Lower lobe of right lung (tissue), 2 donors: ENCODE data around the gene LAPTM5. TPM values are rescaled to one million over a fixed set of nuclear protein-coding genes. Genes with fewer than 3 reads are reported as not detected.
A peak's percentile ranks its signal among the peaks of the same experiment; 100 is the strongest.

ENCODE experiments used
- ATAC-seq, 2 donors: fragments of 200-7000 bp; cut with Tn5 transposase; one replicate each; pipeline ENCODE4 v1.9.1; 2020 to 2022; ENCODE audit warnings: mild to moderate bottlenecking in 2 of 2, moderate library complexity in 2 of 2
- DNase-seq: peaks from one replicate; pipeline ENCODE4 v3.0.0-alpha.2; 2020
- H3K27ac ChIP-seq: fragments of 200-600 bp; one replicate; pipeline ENCODE4 v1.8.0; 2022
- H3K27me3 ChIP-seq: fragments of 200-600 bp; one replicate; pipeline ENCODE4 v1.8.0; 2022; ENCODE audit warnings: low read depth
- H3K36me3 ChIP-seq: fragments of 200-600 bp; one replicate; pipeline ENCODE4 v1.8.0; 2022; ENCODE audit warnings: mild to moderate bottlenecking
- H3K4me1 ChIP-seq: fragments of 200-600 bp; one replicate; pipeline ENCODE4 v1.8.0; 2022
- H3K4me3 ChIP-seq: fragments of 200-600 bp; one replicate; pipeline ENCODE4 v1.8.0; 2022; ENCODE audit warnings: mild to moderate bottlenecking
- H3K9me3 ChIP-seq: fragments of 200-600 bp; one replicate; pipeline ENCODE4 v1.8.0; 2022
- CTCF ChIP-seq: fragments of 200-600 bp; IDR thresholded peaks from one replicate; pipeline ENCODE4 v1.8.0; 2022; ENCODE audit warnings: antibody characterized with exemption, mild to moderate bottlenecking
- intact Hi-C: fragments of 100-400 bp; cut with DNase I; formaldehyde crosslinking; loops from one replicate; pipeline ENCODE4 v1.11.0; 2022
- total RNA-seq: library from RNA; stranded (reverse); fragmentation: NEBNext Ultra II Directional; extraction: Animal tissue kit (Norgen Biotek cat#: 25700); gene quantifications from one replicate; pipeline ENCODE4 v1.2.1, GENCODE V29; 2021
- donor health status: DM: no; HTN: yes; CAD: no; lungs with severe emphysema.

Gene LAPTM5
- total RNA-seq, 1 donor from 2014 or later: 544 TPM

- no peak for DNase-seq
These were observed 52.6 kb downstream of the LAPTM5 start for GRCh38 chr1:30704765-30705509.

GRCh38 chr1:30704271-30704670 is 53.3 kb downstream of the LAPTM5 start:
- peaks cover 14% of the 10 kb centered on the region for H3K27me3 ChIP-seq
- ATAC-seq: no peak
- H3K36me3 ChIP-seq: no peaks in the 10 kb centered on the region
- no peak overlapping the region for H3K4me3 ChIP-seq
- H3K27ac ChIP-seq: no peak overlapping the region
- no peaks in the 10 kb centered on the region for H3K9me3 ChIP-seq
- no peak for DNase-seq
- no peak for TF ChIP-seq CTCF
- no peaks in the 10 kb centered on the region for H3K4me1 ChIP-seq
- intact Hi-C loops: no loop called here

More at GRCh38 chr1:30704765-30705509, 52.6 kb downstream of the LAPTM5 start:
- H3K9me3 ChIP-seq: no peaks in the 10 kb centered on the region
- no peak overlapping the region for H3K4me3 ChIP-seq
- H3K4me1 ChIP-seq: no peaks in the 10 kb centered on the region
- no peak for ATAC-seq
- no peak for TF ChIP-seq CTCF
- no peak overlapping the region for H3K27ac ChIP-seq
- no peaks in the 10 kb centered on the region for H3K36me3 ChIP-seq
- intact Hi-C loops: no loop called here
- peaks cover 14% of the 10 kb centered on the region for H3K27me3 ChIP-seq

- H3K4me3 ChIP-seq: no peak overlapping the region
- DNase-seq: no peak
- TF ChIP-seq CTCF: no peak
- H3K27me3 ChIP-seq: peaks cover under 1% of the 10 kb centered on the region
- no peaks in the 10 kb centered on the region for H3K36me3 ChIP-seq
- no peak overlapping the region for H3K27ac ChIP-seq
- no peak for ATAC-seq
- intact Hi-C loops: no loop called here
- no peaks in the 10 kb centered on the region for H3K4me1 ChIP-seq
- H3K9me3 ChIP-seq: no peaks in the 10 kb centered on the region
These were observed 54.8 kb downstream of the LAPTM5 start for GRCh38 chr1:30702823-30703222.

GRCh38 chr1:30701258-30701633 is 56.3 kb downstream of the LAPTM5 start:
- ATAC-seq: no peak
- DNase-seq: no peak
- Histone ChIP-seq H3K27me3 (no peaks in the 10 kb centered on the region), H3K4me3 (no peak overlapping the region), H3K36me3 (no peaks in the 10 kb centered on the region), H3K9me3 (no peaks in the 10 kb centered on the region), H3K4me1 (no peaks in the 10 kb centered on the region), H3K27ac (no peak overlapping the region)
- intact Hi-C loops: no loop called here
- TF ChIP-seq CTCF: no peak

GRCh38 chr1:30700528-30701257 is 56.9 kb downstream of the LAPTM5 start:
- intact Hi-C loops: no loop called here
- ATAC-seq (peak in 1 of 2 donors; percentile 7), DNase-seq (no peak)

More at GRCh38 chr1:30700528-30701257, 56.9 kb downstream of the LAPTM5 start:
- Histone ChIP-seq H3K27ac (no peak overlapping the region), H3K9me3 (no peaks in the 10 kb centered on the region), H3K4me3 (no peak overlapping the region), H3K27me3 (no peaks in the 10 kb centered on the region), H3K36me3 (no peaks in the 10 kb centered on the region), H3K4me1 (no peaks in the 10 kb centered on the region)
- TF ChIP-seq CTCF: no peak
